Thyroid gland (tissue), 4 donors: Measurements from ENCODE around the gene POGK.

Experiments
- CTCF ChIP-seq, 6 experiments: fragments of 200-600 bp in 3 of 6; fragments of 450-650 bp in 3 of 6; sonication (generic) in 3 of 6; IDR thresholded peaks; one replicate each; pipeline ENCODE4 v1.5.1; 2016 to 2019; ENCODE audit warnings: antibody characterized with exemption in 6 of 6, mild to moderate bottlenecking in 2 of 6, inconsistent platforms in 1 of 6, moderate library complexity in 1 of 6
- POLR2A ChIP-seq, 2 donors: fragments of 450-650 bp; IDR thresholded peaks; one replicate each; pipeline ENCODE4 v1.6.1; 2017; ENCODE audit warnings: antibody characterized with exemption in 2 of 2, mild to moderate bottlenecking in 2 of 2, moderate library complexity in 1 of 2

DNA sequence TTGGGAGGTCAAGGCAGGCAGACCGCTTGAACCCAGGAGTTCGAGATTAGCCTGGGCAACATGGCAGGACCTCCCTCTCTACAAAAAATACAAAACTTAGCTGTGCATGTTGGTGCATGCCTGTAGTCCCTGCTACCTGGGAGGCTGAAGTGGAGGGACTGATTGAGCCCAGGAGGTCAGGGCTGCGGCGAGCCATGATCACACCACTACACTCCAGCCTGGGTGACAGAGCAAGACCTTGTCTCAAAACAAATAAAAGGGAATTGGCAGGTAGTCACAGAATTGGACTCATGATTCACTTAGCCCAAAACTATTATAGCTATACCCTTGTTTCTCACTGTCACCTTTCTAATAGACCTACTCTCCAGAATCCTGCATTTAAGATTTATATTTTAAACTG, 31.3 kb downstream of the POGK start:
- no peak for TF ChIP-seq CTCF (IDR thresholded peaks at IDR 0.05)
- no peak for TF ChIP-seq POLR2A (IDR thresholded peaks at IDR 0.05)
